Right forelimb (tissue), 1 donor: ENCODE data around the gene HELZ.
"Not testable (repeated sequence)": the region's sequence is repeated elsewhere in the genome, so short reads cannot be mapped to it uniquely, and the experiment has no call there.

Experiments
- DNase-seq: peaks from one replicate; pipeline ENCODE4 v3.0.0-alpha.2; 2018

HELZ gene

GRCh38 chr17:67044016-67044772, 200.8 kb downstream of the HELZ start, which contains the start of gene CACNG1:
TSS of gene CACNG1 (plus strand) at chr17:67044554. CDS start at chr17:67044661, 107 bp downstream.
- no peak for DNase-seq

- DNase-seq, result no peak
Observed at GRCh38 chr17:67043283-67043682, 201.7 kb downstream of the HELZ start.

GRCh38 chr17:67041941-67042899, 202.8 kb downstream of the HELZ start:
- no peak for DNase-seq

- DNase-seq, result no peak
Observed at GRCh38 chr17:67041531-67041930, 203.5 kb downstream of the HELZ start.

GRCh38 chr17:67041119-67041518, 203.9 kb downstream of the HELZ start:
- not testable (repeated sequence) for DNase-seq

GRCh38 chr17:67040652-67041051, 204.3 kb downstream of the HELZ start:
- no peak for DNase-seq

GRCh38 chr17:67038861-67039365, 206.1 kb downstream of the HELZ start:
- no peak for DNase-seq

- DNase-seq, result no peak
Observed at GRCh38 chr17:67035131-67036083, 209.6 kb downstream of the HELZ start.

GRCh38 chr17:67033613-67034012, 211.4 kb downstream of the HELZ start:
- no peak for DNase-seq

GRCh38 chr17:67032985-67033384, 212.0 kb downstream of the HELZ start:
- DNase-seq, result no peak

GRCh38 chr17:67032382-67032781, 212.6 kb downstream of the HELZ start:
- no peak for DNase-seq

- no peak for DNase-seq
Observed at GRCh38 chr17:67030641-67031040, 214.4 kb downstream of the HELZ start.

- DNase-seq, result no peak
Observed at GRCh38 chr17:67027031-67027628, 217.9 kb downstream of the HELZ start.

- no peak for DNase-seq
Observed at GRCh38 chr17:67026341-67026740, 218.7 kb downstream of the HELZ start.

- no peak for DNase-seq
Observed at GRCh38 chr17:67025216-67025792, 219.7 kb downstream of the HELZ start.

GRCh38 chr17:67024736-67025135, 220.3 kb downstream of the HELZ start:
- DNase-seq, result no peak

GRCh38 chr17:67022451-67022810, 222.6 kb downstream of the HELZ start:
- no peak for DNase-seq

GRCh38 chr17:67021743-67022450, 223.1 kb downstream of the HELZ start:
- DNase-seq, result no peak

GRCh38 chr17:67021196-67021595, 223.8 kb downstream of the HELZ start:
- DNase-seq, result no peak
